Caki2 (cell line): Measurements from ENCODE around the gene C1orf198. TPM values are rescaled to one million over a fixed set of nuclear protein-coding genes. Genes with fewer than 3 reads are reported as not detected.

Experiments used
- DNase-seq: peaks from one replicate; pipeline ENCODE4 v3.0.0-alpha.2; 2015; ENCODE audit warnings: low read depth
- in situ Hi-C: cut with HindIII; loops from 2 replicates; pipeline ENCODE4 v1.10.0; 2016; ENCODE audit warnings: low sequenced_read_pairs, low pct_unique_long_range_greater_than_20kb, mixed read lengths
- total RNA-seq: library from RNA; depleted of rRNA; stranded (reverse); fragments of >200 nt; shearing (Covaris generic); gene quantifications from 2 replicates; pipeline ENCODE4 v1.2.3, GENCODE V29; 2014; ENCODE audit warnings: low replicate concordance; rRNA removed

C1orf198 gene, protein sequence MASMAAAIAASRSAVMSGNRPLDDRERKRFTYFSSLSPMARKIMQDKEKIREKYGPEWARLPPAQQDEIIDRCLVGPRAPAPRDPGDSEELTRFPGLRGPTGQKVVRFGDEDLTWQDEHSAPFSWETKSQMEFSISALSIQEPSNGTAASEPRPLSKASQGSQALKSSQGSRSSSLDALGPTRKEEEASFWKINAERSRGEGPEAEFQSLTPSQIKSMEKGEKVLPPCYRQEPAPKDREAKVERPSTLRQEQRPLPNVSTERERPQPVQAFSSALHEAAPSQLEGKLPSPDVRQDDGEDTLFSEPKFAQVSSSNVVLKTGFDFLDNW
- total RNA-seq = 71.2 and 87.1 TPM in 2 replicates

DNA sequence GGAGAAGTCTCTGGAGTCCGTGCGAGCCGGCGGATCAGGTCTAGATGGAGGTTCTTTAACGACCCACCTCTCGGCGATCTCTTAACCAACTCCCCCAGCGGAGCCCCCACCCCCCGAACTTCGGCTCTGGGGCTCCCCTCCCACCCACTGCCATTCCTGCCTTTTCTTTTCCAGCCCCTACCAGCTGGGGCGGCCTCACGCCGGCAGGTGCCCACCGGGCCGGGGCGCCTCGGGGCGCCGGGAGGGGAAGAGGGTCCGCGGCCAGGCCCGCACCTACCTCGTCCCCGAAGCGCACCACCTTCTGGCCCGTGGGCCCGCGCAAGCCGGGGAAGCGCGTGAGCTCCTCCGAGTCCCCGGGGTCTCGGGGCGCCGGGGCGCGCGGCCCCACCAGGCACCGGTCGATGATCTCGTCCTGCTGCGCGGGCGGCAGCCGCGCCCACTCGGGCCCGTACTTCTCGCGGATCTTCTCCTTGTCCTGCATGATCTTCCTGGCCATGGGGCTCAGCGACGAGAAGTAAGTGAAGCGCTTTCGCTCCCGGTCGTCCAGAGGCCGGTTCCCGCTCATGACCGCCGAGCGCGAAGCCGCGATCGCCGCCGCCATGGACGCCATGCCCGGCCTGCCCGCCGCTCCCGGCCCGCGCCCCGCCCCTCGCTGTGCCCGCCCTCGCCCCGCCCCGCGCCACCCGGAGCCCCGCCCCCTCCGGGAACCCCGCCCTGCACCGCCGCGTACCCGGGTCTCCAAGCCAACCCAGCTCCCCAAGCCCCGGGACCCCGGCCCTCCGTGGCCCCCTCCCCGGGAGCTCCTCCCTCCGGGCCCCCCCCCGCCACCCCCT is at the start of gene C1orf198:
TSS of gene C1orf198 (minus strand) at position 619 of the 833 bp plus-strand sequence. CDS start at position 610, 9 bp downstream.
- in situ Hi-C loops = no loop called here
- peak; percentile 53 for DNase-seq

DNA sequence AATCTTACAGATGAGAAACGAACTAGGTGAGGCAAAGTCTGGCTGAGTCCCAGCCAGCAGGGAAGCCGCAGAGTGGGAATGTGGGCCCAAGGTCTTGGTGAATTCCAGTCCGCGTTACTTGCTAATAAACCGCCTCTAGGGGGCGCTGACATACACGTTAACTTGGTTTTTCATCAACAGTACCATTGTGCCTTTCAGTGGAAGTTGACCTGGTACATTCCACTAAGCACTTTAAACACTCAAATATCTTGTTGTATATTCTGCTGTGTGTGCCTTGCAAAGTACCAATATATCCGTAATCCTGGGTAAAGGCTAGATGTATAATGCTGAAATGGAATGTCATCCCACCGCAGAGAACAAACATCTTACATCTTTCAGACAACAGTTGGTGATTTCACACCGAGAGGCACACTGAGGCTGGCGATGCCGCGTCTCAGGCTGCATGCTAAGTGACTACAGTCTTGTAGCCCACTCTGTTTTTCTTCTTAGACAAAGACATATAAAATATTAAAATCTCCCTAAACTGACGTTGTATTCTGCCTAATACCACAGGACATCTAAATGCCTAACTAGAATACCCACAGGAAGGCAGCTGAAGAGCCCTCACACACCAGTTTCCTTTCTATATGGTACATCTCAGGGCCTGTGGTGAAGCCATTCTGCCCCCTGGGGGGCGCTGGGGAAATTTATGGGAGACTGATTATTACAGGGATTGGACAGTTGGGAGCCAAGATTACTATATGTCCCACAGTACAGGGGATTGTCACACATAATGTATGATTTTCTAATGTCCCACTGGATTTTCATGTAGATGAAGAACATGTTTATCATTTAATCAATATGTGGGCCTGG is 49.2 kb upstream of the C1orf198 start:
- in situ Hi-C loops = no loop called here
- peak; percentile 28 for DNase-seq

DNA sequence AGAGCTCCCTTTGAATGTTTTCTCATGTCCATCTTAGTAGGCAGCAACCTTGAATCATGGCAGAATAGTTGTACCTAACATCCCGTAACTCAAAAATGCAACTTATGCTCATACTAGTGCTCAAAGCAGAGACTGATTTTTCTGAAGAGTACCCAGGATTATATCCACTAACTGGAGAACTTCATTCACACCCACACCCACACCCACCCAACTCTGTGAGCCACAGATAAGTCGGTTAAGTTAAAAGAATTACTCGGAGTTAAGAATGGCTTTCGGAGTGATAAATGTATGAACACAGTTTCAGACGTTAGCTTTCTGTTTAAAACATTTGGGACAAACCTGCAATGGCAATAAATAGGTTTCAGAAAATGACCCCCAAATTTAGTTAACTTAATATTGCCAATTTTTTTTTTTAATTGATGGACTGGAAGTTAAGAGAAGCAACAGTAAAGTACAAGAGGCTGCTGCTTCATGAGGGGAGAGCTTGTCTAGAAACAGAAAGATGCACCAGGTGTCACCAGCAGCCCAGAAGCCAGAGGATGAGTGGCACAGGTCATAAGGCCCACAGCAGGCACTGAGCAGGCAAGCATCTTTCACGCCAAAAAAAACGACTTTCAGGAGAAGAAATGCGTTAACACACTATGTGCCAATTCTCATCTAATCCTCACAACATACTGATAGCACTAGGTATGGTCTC is 48.4 kb upstream of the C1orf198 start:
- in situ Hi-C loops = no loop called here
- no peak for DNase-seq

DNA sequence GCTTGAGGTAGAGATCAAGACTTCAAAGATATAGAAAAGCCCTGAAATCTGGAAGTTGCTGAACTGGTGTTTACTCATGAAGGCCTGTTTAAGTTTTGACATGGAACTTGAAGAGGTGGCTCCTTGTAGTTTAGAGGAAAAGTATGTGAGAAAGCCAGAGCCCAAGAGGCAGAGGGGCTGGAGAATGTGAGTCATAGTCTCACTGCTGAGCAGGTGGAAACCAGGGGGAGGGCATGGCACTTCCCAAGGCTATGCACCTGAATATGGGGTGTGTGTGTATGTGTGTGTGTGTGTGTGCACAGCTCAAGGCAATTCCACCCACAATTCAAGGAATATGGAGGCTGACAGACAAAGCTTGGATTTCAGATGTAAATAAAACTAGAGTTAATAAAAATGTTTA is 46.8 kb upstream of the C1orf198 start:
- DNase-seq = no peak
- in situ Hi-C loops = no loop called here

DNA sequence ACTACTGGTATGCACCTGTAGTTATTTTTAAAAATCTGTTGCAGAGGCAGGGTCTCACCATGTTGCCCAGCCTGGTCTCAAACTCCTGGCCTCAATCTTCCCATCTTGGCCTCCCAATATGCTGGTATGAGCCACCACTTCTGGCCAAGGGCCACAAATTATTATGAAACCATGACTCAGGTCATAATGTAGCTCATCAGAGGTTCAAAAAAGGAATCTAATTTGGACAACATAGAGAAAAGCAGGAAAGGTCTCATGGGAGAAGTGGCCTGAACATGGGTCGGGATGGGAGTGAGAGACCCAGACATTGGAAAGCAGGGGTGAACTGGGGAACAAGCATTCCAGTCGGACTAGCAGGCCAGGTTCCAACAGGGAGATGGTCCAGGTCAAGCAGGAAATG is 45.2 kb upstream of the C1orf198 start:
- no peak for DNase-seq
- in situ Hi-C loops = no loop called here

DNA sequence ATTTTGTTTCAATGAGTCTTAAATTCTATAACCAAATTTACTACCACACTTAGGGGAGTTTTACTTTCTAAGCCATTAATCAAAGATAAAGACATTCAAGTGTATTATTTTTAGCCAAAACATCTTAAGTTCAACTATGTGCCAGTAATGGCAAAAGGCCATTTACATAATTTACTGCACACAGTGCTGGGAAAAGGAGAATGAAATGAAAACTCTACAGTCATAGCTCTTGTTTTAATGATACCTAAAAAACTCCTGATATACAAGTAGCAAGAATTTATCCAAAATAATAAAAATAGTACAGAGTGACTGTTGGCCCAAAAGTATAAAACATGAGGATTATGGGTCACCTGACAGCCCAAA is 42.4 kb upstream of the C1orf198 start:
- DNase-seq = no peak
- in situ Hi-C loops = no loop called here

DNA sequence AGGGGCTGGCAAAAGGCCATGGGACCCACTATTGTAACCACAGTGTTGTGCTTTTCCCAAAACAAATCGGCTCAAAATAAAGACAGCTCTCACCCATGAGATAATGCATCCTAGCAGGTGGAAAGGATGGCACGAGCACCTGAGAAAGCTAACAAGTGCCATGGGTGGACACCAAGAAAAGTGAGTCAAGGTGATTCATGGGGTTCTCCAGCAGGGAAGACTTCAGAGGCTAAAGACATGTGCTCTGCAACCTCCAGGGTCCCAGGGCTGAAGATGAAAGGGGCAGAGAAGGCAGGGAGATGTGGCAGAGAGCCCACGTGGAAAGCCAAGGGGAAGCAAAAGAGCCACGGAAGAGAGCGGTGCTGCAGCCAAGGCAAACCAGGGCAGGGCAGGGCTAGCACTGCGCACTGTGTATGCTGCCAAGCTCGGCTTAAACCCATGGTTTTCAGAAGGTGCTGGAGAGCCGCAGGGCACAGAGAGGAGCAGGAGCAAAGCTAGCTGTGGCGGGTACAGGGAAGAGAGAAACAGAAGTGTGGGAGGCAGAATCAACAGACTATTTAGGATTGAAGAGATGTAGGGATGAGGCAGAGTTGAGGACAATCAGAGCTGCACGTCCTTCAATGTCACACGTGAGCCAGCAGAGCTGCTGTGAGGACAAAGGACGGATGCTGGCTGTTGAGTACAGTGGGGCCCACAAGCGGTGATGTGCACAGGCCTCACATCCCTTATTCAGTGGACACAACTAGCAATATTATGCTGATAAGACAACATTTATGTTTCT is 41.8 kb upstream of the C1orf198 start:
- in situ Hi-C loops = no loop called here
- DNase-seq = no peak

DNA sequence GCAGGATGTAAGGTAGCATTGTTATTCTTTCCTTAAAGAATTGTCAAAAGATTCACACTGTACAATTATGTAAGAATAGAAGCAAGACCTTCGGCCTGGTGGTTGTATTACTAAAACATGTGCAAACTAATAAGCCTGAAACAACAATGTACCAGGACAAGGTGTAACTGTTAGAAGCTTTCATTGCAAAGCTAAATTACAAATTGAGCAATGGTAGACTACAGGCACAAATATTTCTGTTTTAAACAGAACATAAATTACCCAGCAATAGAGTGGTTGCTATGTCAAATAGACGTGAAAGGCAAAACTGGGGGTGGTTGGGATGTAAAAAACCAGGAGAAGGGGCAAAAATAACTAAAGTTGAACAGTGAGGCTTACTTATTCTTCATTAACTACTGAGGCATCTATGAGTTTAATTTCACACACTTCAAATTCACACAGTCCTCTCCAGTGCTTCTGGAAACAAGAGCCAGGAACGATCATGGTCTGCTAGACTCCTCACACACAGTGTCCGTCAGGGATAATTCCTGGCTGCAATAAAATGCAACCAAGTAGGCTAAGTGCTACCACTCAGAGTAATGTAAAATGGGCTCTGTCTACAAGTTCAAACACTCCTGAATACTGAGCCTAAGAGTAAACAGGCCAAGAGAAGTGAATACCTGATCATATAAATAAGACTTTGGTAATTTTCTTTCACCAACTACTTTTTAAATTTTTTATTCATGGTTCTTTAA is 39.3 kb upstream of the C1orf198 start:
- no peak for DNase-seq
- in situ Hi-C loops = no loop called here

DNA sequence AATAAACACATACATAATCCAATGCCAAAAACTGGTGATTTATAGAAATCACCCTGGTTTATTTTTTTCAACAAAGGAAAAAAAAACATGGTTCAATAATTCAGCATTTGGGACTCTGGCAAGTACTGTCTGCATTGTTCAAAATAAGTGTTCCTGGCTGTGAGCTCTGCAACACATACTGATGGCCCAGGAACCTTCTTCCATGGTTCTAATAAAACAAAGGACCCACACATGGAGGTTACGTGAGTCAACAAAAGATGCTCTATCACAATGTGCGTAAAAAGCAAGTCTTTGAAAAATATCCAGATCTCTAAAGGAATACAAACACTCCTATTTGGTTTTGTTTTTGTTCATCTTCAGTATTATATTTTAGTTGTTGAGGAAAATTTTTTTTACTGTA is 37.9 kb upstream of the C1orf198 start:
- DNase-seq = no peak
- in situ Hi-C loops = no loop called here

DNA sequence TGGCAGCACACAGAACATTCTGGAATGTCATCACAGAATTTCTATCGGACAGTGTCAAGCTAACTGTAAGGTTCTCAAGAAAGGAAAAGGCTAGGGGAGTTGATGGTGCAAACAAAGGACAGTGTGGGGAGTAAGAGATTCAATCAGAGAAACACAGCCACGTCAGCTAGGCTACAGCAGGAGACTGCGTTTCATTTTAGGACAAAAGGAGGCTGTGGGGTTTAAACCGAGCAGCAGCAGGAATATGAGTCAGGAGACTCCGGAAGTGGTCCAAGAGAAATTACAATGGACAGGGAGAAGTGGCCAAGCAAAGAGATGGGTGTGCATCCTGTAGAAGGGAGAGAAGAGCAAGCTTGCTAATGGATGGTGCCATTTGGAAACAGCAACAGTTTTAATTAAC is 37.4 kb upstream of the C1orf198 start:
- no peak for DNase-seq
- in situ Hi-C loops = no loop called here

DNA sequence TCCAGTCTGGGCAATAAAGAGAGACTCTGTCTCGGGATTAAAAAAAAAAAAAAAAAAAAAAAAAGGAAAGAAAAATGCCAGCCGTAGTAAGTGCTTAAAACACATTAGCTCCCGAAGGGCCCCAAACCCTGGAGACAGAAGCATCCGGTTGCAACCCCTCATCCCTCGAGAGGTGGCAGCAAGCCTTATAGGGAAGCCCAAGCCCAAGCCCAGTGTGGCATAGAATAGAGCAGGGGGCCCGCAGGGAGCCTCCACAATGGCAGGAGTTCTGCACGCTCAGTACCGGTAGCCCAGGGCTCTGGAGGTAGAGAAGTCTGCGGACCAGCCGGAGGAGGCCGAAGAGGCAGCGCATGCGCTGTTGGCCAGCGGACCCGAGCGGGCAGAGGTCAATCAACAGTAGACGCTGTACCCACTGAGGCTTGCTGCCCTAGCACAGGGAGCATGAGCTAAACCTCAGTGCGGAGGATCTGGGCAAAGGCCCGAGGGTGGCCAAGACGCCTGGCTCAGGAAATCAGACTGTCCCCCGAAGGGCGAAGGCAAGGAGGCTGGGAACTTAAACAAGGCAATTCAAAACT is 34.1 kb upstream of the C1orf198 start:
- no peak for DNase-seq
- in situ Hi-C loops = no loop called here

DNA sequence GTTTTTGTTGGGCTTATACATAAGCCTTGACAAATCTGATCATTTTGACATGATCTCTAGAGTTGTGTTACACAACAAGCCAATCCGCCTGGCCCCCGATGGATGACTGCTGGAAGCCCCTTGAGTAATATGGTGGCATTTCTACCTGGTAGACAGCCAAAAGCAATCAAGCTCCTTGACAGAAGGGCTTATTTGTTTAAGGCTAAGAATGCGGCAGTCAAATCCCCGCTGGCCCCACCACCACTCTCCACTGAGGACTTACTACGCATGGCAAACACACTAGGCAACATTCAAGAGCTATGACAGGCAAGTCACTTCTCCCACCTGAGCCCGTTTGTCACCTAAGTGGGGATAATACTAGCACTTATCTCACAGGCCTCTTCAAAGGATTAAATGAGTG is 33.4 kb upstream of the C1orf198 start:
- in situ Hi-C loops = no loop called here
- no peak for DNase-seq

DNA sequence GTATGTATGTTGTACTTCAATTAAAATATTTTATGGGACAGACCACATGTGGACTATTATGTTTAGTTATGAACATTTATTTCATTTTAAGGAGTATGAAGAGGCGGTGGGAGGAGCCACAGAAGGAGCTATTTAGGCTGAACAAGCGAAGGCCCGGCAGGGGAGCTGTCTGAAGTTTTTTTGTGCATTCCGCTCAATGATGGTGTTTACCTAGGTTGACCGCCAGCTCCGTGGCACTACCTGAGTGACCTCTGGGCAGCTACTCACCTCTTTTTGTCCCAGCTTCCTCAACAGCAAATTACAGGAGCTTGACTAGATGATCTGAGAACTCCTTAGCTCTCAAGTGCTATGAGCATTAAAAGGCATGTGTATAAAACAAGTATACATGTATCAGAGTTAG is 32.7 kb upstream of the C1orf198 start:
- in situ Hi-C loops = no loop called here
- DNase-seq = no peak

DNA sequence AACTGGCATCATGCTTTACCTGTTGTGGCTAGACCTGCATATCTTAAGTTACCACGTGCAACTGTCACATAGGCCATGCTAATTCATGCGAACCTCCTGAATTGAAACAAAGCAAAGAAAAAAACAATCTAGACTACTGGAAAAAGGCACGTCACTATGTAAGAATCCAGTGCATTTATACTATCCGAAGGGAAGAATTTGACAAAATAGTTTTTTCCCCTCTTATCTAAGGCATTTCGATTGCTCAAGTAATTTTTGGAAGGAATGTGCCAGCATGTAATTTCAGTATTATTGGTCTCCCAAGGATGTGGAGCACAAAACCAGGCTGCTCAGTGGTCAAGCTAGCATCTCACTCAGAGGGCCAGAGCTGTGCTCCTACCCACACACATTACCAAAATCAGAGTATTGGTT is 31.5 kb upstream of the C1orf198 start:
- DNase-seq = no peak
- in situ Hi-C loops = no loop called here

DNA sequence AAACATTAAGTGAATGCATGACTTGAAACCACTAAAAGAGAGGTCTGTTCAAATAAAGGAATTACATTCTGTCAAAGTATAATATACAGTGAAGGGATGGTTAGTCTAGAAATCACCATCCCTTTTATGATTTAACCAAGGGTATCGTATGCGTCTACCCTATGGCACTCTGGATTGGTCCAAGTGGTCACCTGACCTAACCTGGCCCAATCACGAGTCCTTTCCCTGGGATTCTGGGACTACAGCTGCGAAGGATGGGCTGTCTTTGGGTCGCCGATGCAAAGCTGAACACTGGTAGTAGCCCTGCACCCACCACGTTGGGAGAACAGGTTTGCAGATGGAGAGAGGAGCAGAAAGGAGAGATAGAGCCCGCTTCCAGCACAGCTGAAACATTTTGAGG is 30.4 kb upstream of the C1orf198 start:
- in situ Hi-C loops = no loop called here
- DNase-seq = no peak

DNA sequence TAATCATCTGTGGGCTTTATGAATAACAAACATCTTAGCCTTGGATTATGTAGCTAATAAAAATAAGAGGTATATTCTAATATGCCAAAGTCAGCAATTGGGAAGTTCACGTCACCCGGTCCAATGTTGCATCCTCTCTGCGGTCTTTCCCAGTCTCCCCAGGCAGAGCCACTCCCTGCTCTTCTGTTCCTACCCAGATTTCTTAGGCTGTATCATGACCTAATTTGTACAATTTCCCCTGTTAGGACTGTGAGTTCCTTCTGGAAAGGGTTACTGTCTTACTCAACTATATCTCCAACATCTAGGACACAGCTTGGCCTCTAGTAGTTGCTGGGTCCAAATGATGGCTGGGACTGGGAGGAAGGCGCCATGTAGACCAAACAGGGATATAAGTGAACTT is 29.8 kb upstream of the C1orf198 start:
- in situ Hi-C loops = no loop called here
- no peak for DNase-seq

DNA sequence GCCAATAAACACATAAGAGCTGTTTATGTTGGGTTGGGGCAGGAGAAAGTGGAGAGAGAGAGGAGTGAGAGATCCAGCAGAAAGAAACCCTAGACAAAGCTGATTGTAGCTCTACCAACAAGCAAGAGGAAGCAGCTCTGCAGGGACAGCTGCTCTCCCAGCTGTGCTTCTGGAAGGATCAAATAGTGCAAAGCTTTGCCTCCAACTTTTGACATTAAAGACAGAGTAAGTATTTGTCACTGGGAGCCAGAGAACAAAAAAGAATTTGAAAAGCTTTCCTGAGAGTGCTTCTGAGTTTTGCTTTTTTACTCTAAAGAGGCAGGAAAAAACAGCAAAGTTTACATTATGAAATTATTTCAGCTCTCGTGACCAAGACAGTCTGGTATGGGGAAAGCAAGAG is 28.5 kb upstream of the C1orf198 start:
- in situ Hi-C loops = no loop called here
- no peak for DNase-seq
